MM.1S (cell line): ENCODE results near the gene CDA.

Source experiments
- CTCF ChIP-seq: fragments of 300-600 bp; sonication (generic); IDR thresholded peaks from 2 replicates; pipeline ENCODE4 v1.5.1; 2016; ENCODE audit warnings: antibody characterized with exemption, low read length, mixed read lengths
- EZH2 ChIP-seq: fragments of 300-600 bp; sonication (generic); optimal IDR thresholded peaks from 2 replicates; pipeline ENCODE3; 2017; ENCODE audit warnings: low read depth, mild to moderate bottlenecking, antibody characterized with exemption, low read length, mixed read lengths
- EZH2phosphoT487 ChIP-seq: fragments of 300-600 bp; sonication (generic); IDR thresholded peaks from 2 replicates; pipeline ENCODE4 v1.6.1; 2018; ENCODE audit warnings: antibody characterized with exemption, low read length

- TF ChIP-seq CTCF (no peak), EZH2 (no peak), EZH2phosphoT487 (no peak)
These were observed 11.3 kb downstream of the CDA start for GRCh38 chr1:20600156-20600555.
